Psoas muscle (tissue), 8 donors: Measurements from ENCODE around the gene NR2C2AP. TPM values are rescaled to one million over a fixed set of nuclear protein-coding genes. Genes with fewer than 3 reads are reported as not detected.

ENCODE experiments used
- ATAC-seq, 4 donors: fragments of 200-7000 bp; cut with Tn5 transposase; one replicate each; pipeline ENCODE4 v1.9.1; 2020; ENCODE audit warnings: moderate library complexity in 3 of 4, mild to moderate bottlenecking in 2 of 4
- DNase-seq, 2 donors: peaks; one replicate each; pipeline ENCODE4 v3.0.0-alpha.2; 2020
- H3K27ac ChIP-seq: fragments of 200-600 bp; one replicate; pipeline ENCODE4 v1.8.0; 2022
- H3K27me3 ChIP-seq, 3 donors: fragments of 200-600 bp in 1 of 3; one replicate each; pipeline versions ENCODE4 v1.6.1 to v1.8.0; 2013 to 2022; ENCODE audit warnings: low read length in 2 of 3, mild to moderate bottlenecking in 2 of 3, moderate library complexity in 1 of 3; ENCODE audit not compliant: insufficient read depth in 3 of 3
- H3K36me3 ChIP-seq, 2 donors: fragments of 200-600 bp in 1 of 2; one replicate each; pipeline versions ENCODE4 v1.6.1 to v1.8.0; 2013 to 2022; ENCODE audit warnings: low read depth in 1 of 2, mild to moderate bottlenecking in 1 of 2, moderate library complexity in 1 of 2; ENCODE audit not compliant: insufficient read depth in 1 of 2
- H3K4me1 ChIP-seq: fragments of 200-600 bp; one replicate; pipeline ENCODE4 v1.8.0; 2022
- H3K4me3 ChIP-seq: fragments of 200-600 bp; one replicate; pipeline ENCODE4 v1.8.0; 2022; ENCODE audit warnings: mild to moderate bottlenecking
- H3K9me3 ChIP-seq: fragments of 200-600 bp; one replicate; pipeline ENCODE4 v1.8.0; 2022
- CTCF ChIP-seq: fragments of 200-600 bp; IDR thresholded peaks from one replicate; pipeline ENCODE4 v1.8.0; 2022; ENCODE audit warnings: antibody characterized with exemption
- WGBS, 3 donors: extraction: QIAGEN DNeasy Blood & Tissue Kit; methylation state at CpG; one replicate each; pipeline versions ENCODE4 v1.1.6 to v1.1.7; 2013; 5-methylcytosine and 5-hydroxymethylcytosine counted together
- intact Hi-C, 2 donors: fragments of 100-400 bp; cut with DNase I; formaldehyde crosslinking; loops; one replicate each; pipeline versions ENCODE4 v1.11.0 to v1.14.2; 2022
- polyA plus RNA-seq, 3 donors: library from polyadenylated mRNA; stranded (reverse); fragments of 200-250 nt; gene quantifications; one replicate each; pipeline ENCODE4 v1.2.3, GENCODE V29; 2013
- total RNA-seq, 4 donors: library from RNA; stranded (reverse); fragmentation: NEBNext Ultra II Directional in 2 of 4; extraction: Animal tissue kit (Norgen Biotek cat#: 25700) in 2 of 4; gene quantifications; one replicate each; pipeline versions ENCODE4 v1.2.1 to v1.2.4, GENCODE V29; 2021 to 2023
- donor health status: healthy with polysubstance abuse.
- donor health status: DM: no; HTN: no; CAD: no; lungs with moderate emphysema.
- donor health status: Bipolar disorder and iron deficiency.
- donor health status: healthy.
- donor health status: DM: yes; HTN: yes; CAD: no.
- donor health status: DM: no; HTN: no; CAD: no.
- donor health status: DM: no; HTN: no; CAD: no.
- donor health status: DM: yes; HTN: yes; CAD: no.

NR2C2AP gene
- total and polyA plus RNA-seq, 7 donors, result 7.5 to 44.4 (median 15.8) TPM

- no peak overlapping the region for H3K27ac ChIP-seq
- intact Hi-C loops, result no loop called here
- peaks cover under 1% of the 10 kb centered on the region for H3K4me1 ChIP-seq
- peaks cover 0 to 33% (median 16%) of the 10 kb centered on the region in 3 donors for H3K27me3 ChIP-seq
- TF ChIP-seq CTCF, result no peak
- no peak overlapping the region for H3K4me3 ChIP-seq
- ATAC-seq (no peak), DNase-seq (no peak)
- no peaks in the 10 kb centered on the region for H3K9me3 ChIP-seq
- WGBS, 3 donors, result 41 to 80% (median 45%) methylated on average over 4 to 8 of the region's 8 CpGs
- H3K36me3 ChIP-seq, result no peaks in the 10 kb centered on the region
Observed at GRCh38 chr19:19207637-19208572, 4.7 kb upstream of the NR2C2AP start.

DNA sequence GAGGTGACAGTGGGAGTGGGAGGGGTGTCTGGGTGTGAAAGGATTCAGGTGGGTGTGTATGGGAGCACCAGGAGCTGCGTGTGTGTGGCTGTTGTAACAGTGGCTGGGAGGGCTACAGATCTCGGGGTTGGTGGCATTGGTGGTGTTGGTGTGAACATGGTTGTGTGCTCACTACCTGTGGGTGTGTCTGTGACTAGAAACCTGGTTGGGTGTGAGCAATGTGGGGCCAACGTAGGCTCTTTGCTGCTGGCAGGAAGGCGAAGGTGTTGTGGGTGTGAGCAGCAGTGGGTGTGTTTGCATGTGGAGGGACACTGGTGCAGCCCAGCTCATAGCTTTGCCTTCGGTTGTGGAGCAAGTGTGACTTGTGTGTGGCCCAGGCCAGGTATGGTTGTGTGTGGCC is 3.7 kb upstream of the NR2C2AP start:
- Histone ChIP-seq H3K36me3 (peaks cover 0 to 4% of the 10 kb centered on the region in 2 donors), H3K4me1 (peaks cover 10% of the 10 kb centered on the region), H3K27me3 (peaks cover 0 to 23% (median 9%) of the 10 kb centered on the region in 3 donors), H3K27ac (no peak overlapping the region), H3K9me3 (no peaks in the 10 kb centered on the region), H3K4me3 (no peak overlapping the region)
- WGBS, 3 donors, result 63 to 67% (median 64%) methylated on average over 5 of the region's 5 CpGs
- ATAC-seq (no peak), DNase-seq (no peak)
- intact Hi-C loops, result no loop called here
- TF ChIP-seq CTCF, result no peak

DNA sequence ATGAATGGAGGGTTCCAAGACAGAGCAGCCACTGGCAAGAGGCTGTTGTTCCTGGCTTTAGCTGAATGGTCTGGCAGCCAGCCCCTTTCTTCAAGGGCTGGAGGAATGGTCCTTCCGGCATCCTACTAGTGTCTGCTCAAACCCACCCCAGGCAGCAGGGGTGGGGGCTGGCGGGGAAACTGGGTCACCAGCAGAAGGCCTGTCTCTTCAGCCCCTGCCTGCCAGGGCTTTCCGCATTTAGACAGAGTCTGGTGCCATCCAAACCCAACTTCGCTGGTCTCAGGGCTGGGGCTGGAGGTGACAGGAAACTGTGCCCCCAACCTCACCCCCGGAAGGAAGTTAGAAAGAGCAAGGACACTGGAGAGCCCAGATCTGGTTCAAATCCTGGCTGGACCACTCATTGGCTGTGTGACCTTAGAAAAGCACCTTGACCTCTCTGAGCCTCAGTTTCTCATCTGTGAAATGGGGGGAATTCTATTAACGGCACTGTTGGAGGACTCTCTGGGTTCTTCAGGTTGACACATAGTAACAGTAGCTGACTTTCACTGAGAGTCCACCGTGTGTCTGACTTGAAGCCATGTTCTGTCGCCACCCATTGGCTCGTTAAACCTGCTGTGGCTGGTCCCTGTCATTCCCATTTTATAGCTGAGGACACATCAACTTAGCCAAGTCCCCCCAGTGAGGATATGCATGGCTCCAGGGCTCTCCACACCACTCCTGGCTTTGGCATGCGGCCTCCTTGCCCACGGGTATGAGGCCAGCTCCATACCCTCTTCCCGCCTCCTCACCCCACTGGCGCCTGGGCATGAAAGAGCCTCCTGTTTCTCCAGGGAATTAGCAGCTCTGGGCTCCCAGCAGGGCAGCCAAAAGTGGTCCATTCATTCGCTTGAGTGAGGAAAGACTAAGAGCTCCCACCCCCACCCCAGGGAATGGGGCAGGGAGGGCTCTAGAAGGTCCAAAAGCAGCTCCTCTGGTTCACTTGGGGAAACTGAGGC is 2.5 kb upstream of the NR2C2AP start:
- Histone ChIP-seq H3K4me3 (no peak overlapping the region), H3K9me3 (no peaks in the 10 kb centered on the region), H3K27me3 (peaks cover 0 to 11% (median 3%) of the 10 kb centered on the region in 3 donors), H3K4me1 (peaks cover 11% of the 10 kb centered on the region), H3K27ac (no peak overlapping the region), H3K36me3 (peaks cover 0 to 16% of the 10 kb centered on the region in 2 donors)
- intact Hi-C loops, result no loop called here
- ATAC-seq, result no peak
- WGBS, 3 donors, result 44 to 48% (median 46%) methylated on average over 13 to 14 of the region's 14 CpGs
- no peak for DNase-seq
- TF ChIP-seq CTCF, result no peak

GRCh38 chr19:19204181-19204580 is 967 bp upstream of the NR2C2AP start:
- H3K27ac ChIP-seq, result no peak overlapping the region
- H3K9me3 ChIP-seq, result no peaks in the 10 kb centered on the region
- DNase-seq (no peak), ATAC-seq (no peak)
- intact Hi-C loops, result no loop called here
- peaks cover 0 to 3% (median 0%) of the 10 kb centered on the region in 3 donors for H3K27me3 ChIP-seq
- TF ChIP-seq CTCF, result no peak
- 71 to 77% (median 73%) methylated on average over 13 of the region's 13 CpGs for WGBS, 3 donors
- peaks cover 11% of the 10 kb centered on the region for H3K4me1 ChIP-seq
- H3K36me3 ChIP-seq, result peaks cover 0 to 27% of the 10 kb centered on the region in 2 donors
- no peak overlapping the region for H3K4me3 ChIP-seq
